Natural killer cell (primary cell): ENCODE measurements around the gene HOXA7. TPM values are rescaled to one million over a fixed set of nuclear protein-coding genes. Genes with fewer than 3 reads are reported as not detected.
A peak's percentile ranks its signal among the peaks of the same experiment; 100 is the strongest.

ENCODE experiments used
- ATAC-seq, 3 donors: fragments of 150-1000 bp in 2 of 3; fragments of 200-7000 bp in 1 of 3; cut with Tn5 transposase; 1 replicate in 1 of 3; 2 replicates in 2 of 3; pipeline ENCODE4 v1.10.0; 2021; ENCODE audit warnings: mild to moderate bottlenecking in 2 of 3, moderate library complexity in 2 of 3
- DNase-seq, 2 donors: peaks; one replicate each; pipeline versions ENCODE4 v3.0.0 to v3.0.0-alpha.2; 2013 to 2021; ENCODE audit warnings: mixed read lengths in 1 of 2
- H3K27ac ChIP-seq: one replicate; pipeline ENCODE4 v1.5.1; 2013; ENCODE audit warnings: mild to moderate bottlenecking, low read length
- H3K27me3 ChIP-seq: one replicate; pipeline ENCODE4 v1.6.1; 2013; ENCODE audit warnings: low read length; ENCODE audit not compliant: control insufficient read depth, insufficient read depth
- H3K36me3 ChIP-seq: one replicate; pipeline ENCODE4 v1.6.1; 2013; ENCODE audit warnings: low read length; ENCODE audit not compliant: control insufficient read depth, insufficient read depth
- H3K4me1 ChIP-seq: one replicate; pipeline ENCODE4 v1.6.1; 2013; ENCODE audit warnings: low read length; ENCODE audit not compliant: control insufficient read depth, insufficient read depth
- H3K4me3 ChIP-seq: one replicate; pipeline ENCODE4 v1.5.1; 2013; ENCODE audit warnings: low read length
- H3K9me3 ChIP-seq: one replicate; pipeline ENCODE4 v1.6.1; 2013; ENCODE audit warnings: low read length; ENCODE audit not compliant: control insufficient read depth, insufficient read depth
- H3K27ac Mint-ChIP-seq, 2 donors: one replicate each; pipeline ENCODE4 v1.8.0; 2022; ENCODE audit warnings: mild to moderate bottlenecking in 2 of 2, mixed read lengths in 2 of 2, moderate library complexity in 1 of 2
- H3K27me3 Mint-ChIP-seq, 2 donors: one replicate each; pipeline ENCODE4 v1.8.0; 2022; ENCODE audit warnings: low read depth in 2 of 2, mixed read lengths in 2 of 2
- H3K36me3 Mint-ChIP-seq: one replicate; pipeline ENCODE4 v1.8.0; 2022; ENCODE audit warnings: mixed read lengths
- H3K4me1 Mint-ChIP-seq, 2 donors: one replicate each; pipeline ENCODE4 v1.8.0; 2022; ENCODE audit warnings: mixed read lengths in 2 of 2
- H3K4me3 Mint-ChIP-seq: one replicate; pipeline ENCODE4 v1.8.0; 2022; ENCODE audit warnings: mild to moderate bottlenecking, moderate library complexity, mixed read lengths
- H3K9me3 Mint-ChIP-seq, 2 donors: one replicate each; pipeline ENCODE4 v1.8.0; 2022; ENCODE audit warnings: mixed read lengths in 2 of 2
- CTCF ChIP-seq: fragments of 200-600 bp; IDR thresholded peaks from one replicate; pipeline ENCODE4 v1.8.0; 2022; ENCODE audit warnings: antibody characterized with exemption
- WGBS: methylation state at CpG from one replicate; pipeline ENCODE4 v1.1.7; 2013; ENCODE audit warnings: missing lambda C conversion rate; ENCODE audit not compliant: insufficient coverage; 5-methylcytosine and 5-hydroxymethylcytosine counted together
- intact Hi-C: fragments of 100-400 bp; cut with micrococcal nuclease; formaldehyde crosslinking; loops from one replicate; pipeline ENCODE4 v1.14.2; 2022
- total RNA-seq, 4 donors: library from RNA; stranded (reverse); fragments of 120-200 nt in 1 of 4; gene quantifications; one replicate each; pipeline versions ENCODE4 v1.2.3 to v1.2.4, GENCODE V29; 2013 to 2022

The HOXA7 gene
- total RNA-seq, 3 donors from 2014 or later (not counting 1 experiment from before 2014, with no cell fraction given) = not detected

- no peak overlapping the region for H3K27ac ChIP-seq
- Mint-ChIP-seq H3K9me3 (no peaks in the 10 kb centered on the region), H3K4me3 (peak overlapping the region; percentile 89), H3K27ac (peak overlapping the region; percentile 4 to 64), H3K36me3 (no peaks in the 10 kb centered on the region), H3K4me1 (peaks cover 39 to 49% of the 10 kb centered on the region in 2 donors), H3K27me3 (peaks cover 72 to 75% of the 10 kb centered on the region in 2 donors)
- no peak for TF ChIP-seq CTCF
- 2% methylated on average over 26 of the region's 27 CpGs for WGBS
- H3K4me3 ChIP-seq = peak overlapping the region; percentile 29
- H3K27me3 ChIP-seq = peaks cover 85% of the 10 kb centered on the region
- DNase-seq = no peak
- intact Hi-C loops = loop anchor here (1.0 to 5.0 kb wide), 4 partner anchors 10 to 1287 kb away; partner anchors contain the start of genes HOXA1 and HOXA11
- no peaks in the 10 kb centered on the region for H3K9me3 ChIP-seq
- H3K36me3 ChIP-seq = no peaks in the 10 kb centered on the region
- H3K4me1 ChIP-seq = peaks cover 75% of the 10 kb centered on the region
- no peak for ATAC-seq
Measured at GRCh38 chr7:27151341-27151930, 5.0 kb downstream of the HOXA7 start.

- peaks cover 68% of the 10 kb centered on the region for H3K4me1 ChIP-seq
- Mint-ChIP-seq H3K36me3 (no peaks in the 10 kb centered on the region), H3K9me3 (no peaks in the 10 kb centered on the region), H3K27ac (peak overlapping the region; percentile 4 to 64), H3K4me1 (peaks cover 34 to 44% of the 10 kb centered on the region in 2 donors), H3K27me3 (peaks cover 72 to 74% of the 10 kb centered on the region in 2 donors), H3K4me3 (peak overlapping the region; percentile 89)
- ATAC-seq = peak; percentile 86 to 91 (median 87)
- peak; percentile 90 for TF ChIP-seq CTCF
- intact Hi-C loops = loop anchor here (1.0 to 5.0 kb wide), 4 partner anchors 11 to 1286 kb away; partner anchors contain the start of genes HOXA1 and HOXA11
- under 1% methylated on average over 58 of the region's 58 CpGs for WGBS
- H3K27me3 ChIP-seq = peaks cover 80% of the 10 kb centered on the region
- DNase-seq = peak; percentile 68 to 85
- peak overlapping the region; percentile 11 for H3K27ac ChIP-seq
- peak overlapping the region; percentile 30 for H3K4me3 ChIP-seq
- H3K36me3 ChIP-seq = no peaks in the 10 kb centered on the region
- H3K9me3 ChIP-seq = no peaks in the 10 kb centered on the region
Measured at GRCh38 chr7:27150568-27151340, 5.7 kb downstream of the HOXA7 start.

- Mint-ChIP-seq H3K4me3 (peak overlapping the region; percentile 89), H3K4me1 (peaks cover 32 to 37% of the 10 kb centered on the region in 2 donors), H3K9me3 (no peaks in the 10 kb centered on the region), H3K27ac (peak overlapping the region; percentile 4 to 64), H3K36me3 (no peaks in the 10 kb centered on the region), H3K27me3 (peaks cover 72 to 75% of the 10 kb centered on the region in 2 donors)
- intact Hi-C loops = loop anchor here (2.0 to 5.0 kb wide), 3 partner anchors 37 to 1285 kb away; partner anchors contain the start of genes HOXA1 and HOXA11
- peak in 1 of 3 donors; percentile 4 for ATAC-seq
- peak overlapping the region; percentile 11 for H3K27ac ChIP-seq
- peak overlapping the region; percentile 30 for H3K4me3 ChIP-seq
- TF ChIP-seq CTCF = no peak
- no peaks in the 10 kb centered on the region for H3K36me3 ChIP-seq
- WGBS = 22% methylated on average over 11 of the region's 13 CpGs
- peaks cover 61% of the 10 kb centered on the region for H3K4me1 ChIP-seq
- H3K9me3 ChIP-seq = no peaks in the 10 kb centered on the region
- H3K27me3 ChIP-seq = peaks cover 72% of the 10 kb centered on the region
- DNase-seq = no peak
Measured at GRCh38 chr7:27149842-27150567, 6.5 kb downstream of the HOXA7 start.
